PC-3 (cell line): Measurements from ENCODE around the gene PIGM. TPM values are rescaled to one million over a fixed set of nuclear protein-coding genes. Genes with fewer than 3 reads are reported as not detected.

Source experiments
- ATAC-seq: fragments of 200-7000 bp; cut with Tn5 transposase; 2 replicates; pipeline ENCODE4 v1.9.1; 2020; ENCODE audit warnings: mild to moderate bottlenecking, moderate library complexity
- BruUV-seq: library from RNA; stranded (reverse); fragments of 400-500 nt; replicated peaks from 2 replicates; lab custom pipeline; 2021; lab: Mats Ljungman, UMichigan
- CTCF ChIA-PET: fragments of 300-600 bp; sonication (Branson Sonifier 250); formaldehyde crosslinking; loops from one replicate; lab custom pipeline; 2022; ENCODE audit warnings: antibody characterized with exemption; lab: Charles Lee
- POLR2A ChIA-PET: fragments of 300-600 bp; sonication (Branson Sonifier 250); formaldehyde crosslinking; loops from one replicate; lab custom pipeline; 2022; ENCODE audit warnings: antibody characterized with exemption; ENCODE audit not compliant: unreplicated experiment; lab: Charles Lee
- DNase-seq: peaks from one replicate; pipeline ENCODE4 v3.0.0-alpha.2; 2015
- H2AFZ ChIP-seq: fragments of 300-600 bp; sonication (generic); 2 replicates; pipeline ENCODE4 v1.6.0; 2016; ENCODE audit warnings: antibody characterized with exemption, low read length
- H3F3A ChIP-seq: fragments of 300-600 bp; sonication (generic); one replicate; pipeline ENCODE4 v1.6.0; 2017; ENCODE audit warnings: antibody characterized with exemption, low read length, control low read depth, mild to moderate bottlenecking; ENCODE audit not compliant: unreplicated experiment
- H3K27ac ChIP-seq: fragments of 300-600 bp; sonication (generic); 2 replicates; pipeline ENCODE4 v1.5.1; 2016; ENCODE audit warnings: mild to moderate bottlenecking, low read length
- H3K27me3 ChIP-seq: fragments of 300-600 bp; sonication (generic); 2 replicates; pipeline ENCODE4 v1.6.1; 2016; ENCODE audit warnings: low read length, mixed read lengths
- H3K36me3 ChIP-seq: fragments of 300-600 bp; sonication (generic); 2 replicates; pipeline ENCODE4 v1.6.1; 2016; ENCODE audit warnings: low read depth, mixed run types, low read length, mixed read lengths
- H3K4me1 ChIP-seq: fragments of 300-600 bp; sonication (generic); 2 replicates; pipeline ENCODE4 v1.5.1; 2016; ENCODE audit warnings: low read length; ENCODE audit not compliant: insufficient read depth
- H3K4me2 ChIP-seq: fragments of 300-600 bp; sonication (generic); 2 replicates; pipeline ENCODE4 v1.6.0; 2016; ENCODE audit warnings: low read length
- H3K4me3 ChIP-seq: fragments of 300-600 bp; sonication (generic); 2 replicates; pipeline ENCODE4 v1.5.1; 2016; ENCODE audit warnings: mild to moderate bottlenecking, low read length, mixed read lengths
- H3K79me2 ChIP-seq: fragments of 300-600 bp; sonication (generic); 2 replicates; pipeline ENCODE4 v1.6.1; 2017; ENCODE audit warnings: low read length, mixed read lengths
- H3K9ac ChIP-seq: fragments of 300-600 bp; sonication (generic); 2 replicates; pipeline ENCODE4 v1.6.0; 2016; ENCODE audit warnings: mild to moderate bottlenecking, low read length
- H3K9me2 ChIP-seq: fragments of 300-600 bp; sonication (generic); replicated peaks from 2 replicates; pipeline ENCODE4 v1.6.1; 2016; ENCODE audit warnings: mixed run types, low read length, mixed read lengths
- H3K9me3 ChIP-seq: fragments of 300-600 bp; sonication (generic); 2 replicates; pipeline ENCODE4 v1.6.1; 2016; ENCODE audit warnings: low read length, mixed read lengths
- H4K20me1 ChIP-seq: fragments of 300-600 bp; sonication (generic); 2 replicates; pipeline ENCODE4 v1.6.1; 2016; ENCODE audit warnings: low read length, mixed read lengths
- EZH2 ChIP-seq: fragments of 300-600 bp; sonication (generic); IDR thresholded peaks from one replicate; pipeline ENCODE4 v1.6.1; 2017; ENCODE audit warnings: antibody characterized with exemption, mild to moderate bottlenecking, low read length; ENCODE audit not compliant: unreplicated experiment
- EZH2phosphoT487 ChIP-seq: fragments of 300-600 bp; sonication (generic); IDR thresholded peaks from 2 replicates; pipeline ENCODE4 v1.6.1; 2018; ENCODE audit warnings: mild to moderate bottlenecking, antibody characterized with exemption, low read length, borderline replicate concordance
- intact Hi-C: fragments of 100-400 bp; cut with micrococcal nuclease; formaldehyde crosslinking; loops from 2 replicates; pipeline ENCODE4 v1.9.0; 2023
- total RNA-seq: library from RNA; depleted of rRNA; stranded (reverse); fragments of >200 nt; gene quantifications from 2 replicates; pipeline ENCODE4 v1.2.3, GENCODE V29; 2014
- TF ChIP-seq, protein P1 (sequence below): fragments of 300-600 bp; sonication (generic); conservative IDR thresholded peaks from 2 replicates; pipeline ENCODE4 v1.5.1; 2017; ENCODE audit warnings: antibody characterized with exemption, low read depth, mild to moderate bottlenecking, low read length

PIGM gene
- total RNA-seq, 1 experiment from 2014 or later = 6.9 TPM

DNA sequence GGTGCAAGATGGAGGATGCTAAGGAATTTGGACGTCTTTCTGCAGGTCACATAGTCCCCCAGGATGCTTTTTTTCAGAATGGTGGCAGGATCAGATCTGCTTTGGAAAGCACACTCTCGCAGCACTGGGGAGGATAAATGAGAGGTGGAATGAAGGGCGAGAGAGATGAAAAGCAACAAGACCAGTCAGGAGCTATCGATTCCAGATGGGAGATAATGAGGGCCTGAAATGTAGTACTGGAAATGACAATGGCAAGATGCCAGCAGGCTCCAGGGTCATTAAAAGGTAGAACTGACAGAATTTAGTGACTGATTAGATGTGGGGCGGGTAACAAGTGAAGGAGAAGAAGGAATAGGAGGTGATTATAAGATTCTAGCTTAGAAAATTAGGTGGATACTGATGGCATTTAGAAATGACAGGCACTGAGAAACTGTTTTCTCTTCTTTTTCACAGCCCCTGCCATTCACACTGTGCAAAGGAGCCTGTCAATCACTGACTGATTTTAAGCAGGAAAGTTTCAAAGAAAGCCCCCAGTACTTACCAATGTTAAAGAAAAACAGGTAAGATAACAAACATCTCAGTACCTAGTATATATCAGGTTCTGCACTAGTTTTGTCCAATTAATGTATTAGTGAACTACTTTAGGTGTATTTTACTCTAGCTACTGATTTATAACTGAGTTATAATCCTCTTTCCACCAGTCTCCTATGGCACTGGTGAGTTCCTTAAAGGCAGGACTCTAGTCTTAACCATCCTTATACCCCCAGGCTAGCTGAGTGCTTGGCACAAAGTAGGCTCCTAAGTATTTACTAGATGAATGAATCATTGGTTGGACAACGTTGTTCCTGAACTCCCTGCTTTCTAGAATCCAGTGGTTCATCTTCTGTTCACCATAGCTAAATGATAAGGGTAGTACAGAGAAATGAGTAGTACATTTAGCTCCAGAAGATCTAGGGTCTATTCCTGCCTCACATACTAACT, 9.2 kb downstream of the PIGM start:
- POLR2A ChIA-PET = interaction anchor here (0.6 kb wide), 1 partner anchor 282 kb away, joined by 4 read pairs; no protein-coding TSS in a partner anchor
- TF ChIP-seq EZH2 (no peak), EZH2phosphoT487 (no peak)
- TF ChIP-seq, protein P1, sequence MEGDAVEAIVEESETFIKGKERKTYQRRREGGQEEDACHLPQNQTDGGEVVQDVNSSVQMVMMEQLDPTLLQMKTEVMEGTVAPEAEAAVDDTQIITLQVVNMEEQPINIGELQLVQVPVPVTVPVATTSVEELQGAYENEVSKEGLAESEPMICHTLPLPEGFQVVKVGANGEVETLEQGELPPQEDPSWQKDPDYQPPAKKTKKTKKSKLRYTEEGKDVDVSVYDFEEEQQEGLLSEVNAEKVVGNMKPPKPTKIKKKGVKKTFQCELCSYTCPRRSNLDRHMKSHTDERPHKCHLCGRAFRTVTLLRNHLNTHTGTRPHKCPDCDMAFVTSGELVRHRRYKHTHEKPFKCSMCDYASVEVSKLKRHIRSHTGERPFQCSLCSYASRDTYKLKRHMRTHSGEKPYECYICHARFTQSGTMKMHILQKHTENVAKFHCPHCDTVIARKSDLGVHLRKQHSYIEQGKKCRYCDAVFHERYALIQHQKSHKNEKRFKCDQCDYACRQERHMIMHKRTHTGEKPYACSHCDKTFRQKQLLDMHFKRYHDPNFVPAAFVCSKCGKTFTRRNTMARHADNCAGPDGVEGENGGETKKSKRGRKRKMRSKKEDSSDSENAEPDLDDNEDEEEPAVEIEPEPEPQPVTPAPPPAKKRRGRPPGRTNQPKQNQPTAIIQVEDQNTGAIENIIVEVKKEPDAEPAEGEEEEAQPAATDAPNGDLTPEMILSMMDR = no peak
- Histone ChIP-seq H4K20me1 (no peaks in the 10 kb centered on the region), H3K4me3 (no peak overlapping the region), H3K27ac (no peak overlapping the region), H3K9me3 (no peaks in the 10 kb centered on the region), H3K36me3 (no peaks in the 10 kb centered on the region), H2AFZ (no peak overlapping the region), H3K9me2 (no peaks in the 10 kb centered on the region), H3K4me2 (no peak overlapping the region), H3F3A (no peaks in the 10 kb centered on the region), H3K4me1 (peaks cover 25% of the 10 kb centered on the region), H3K79me2 (no peaks in the 10 kb centered on the region), H3K9ac (no peak overlapping the region), H3K27me3 (no peaks in the 10 kb centered on the region)
- CTCF ChIA-PET = interaction anchor here (1.3 to 1.5 kb wide), 2 partner anchors 15 to 24 kb away, joined by 4 to 7 read pairs; no protein-coding TSS in a partner anchor
- intact Hi-C loops = no loop called here
- ATAC-seq (peak; percentile 88), DNase-seq (peak; percentile 89)
- BruUV-seq = no TSS peak

DNA sequence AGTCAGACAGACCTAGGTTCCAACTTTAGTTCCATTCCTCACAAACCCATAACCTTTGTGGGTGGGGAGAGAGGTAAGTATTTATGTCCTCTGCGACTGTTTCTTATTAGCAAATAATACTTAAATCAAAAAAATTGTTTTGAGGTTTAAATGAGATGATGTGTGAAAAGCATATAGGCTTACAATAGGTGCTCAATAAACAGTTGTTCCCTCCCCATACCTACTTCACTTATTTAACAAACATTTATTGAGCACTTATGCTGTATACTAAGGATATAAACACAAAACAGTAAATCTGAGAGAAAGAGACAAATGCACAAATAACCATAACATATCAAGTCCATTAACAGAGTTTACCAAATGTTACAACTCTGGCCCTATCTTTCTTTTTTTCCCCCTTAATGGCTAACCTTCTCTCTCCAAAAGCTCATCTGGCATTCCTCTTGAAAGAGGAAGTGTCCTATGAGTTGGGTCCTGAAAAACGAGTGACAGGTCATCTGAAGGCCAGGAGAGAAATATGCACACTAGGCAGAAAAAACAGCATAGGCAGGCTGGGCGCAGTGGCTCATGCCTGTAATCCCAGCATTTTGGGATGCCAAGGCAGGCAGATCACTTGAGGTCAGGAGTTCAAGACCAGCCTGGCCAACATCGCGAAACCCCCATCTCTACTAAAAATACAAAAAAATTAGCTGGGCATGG, 10.3 kb downstream of the PIGM start:
- BruUV-seq = no TSS peak
- no peak overlapping the region for H3K27ac ChIP-seq
- DNase-seq (no peak), ATAC-seq (no peak)
- TF ChIP-seq, protein P1 = no peak
- TF ChIP-seq EZH2phosphoT487 (no peak), EZH2 (no peak)
- H3K4me1 ChIP-seq = peaks cover 25% of the 10 kb centered on the region
- no peak overlapping the region for H2AFZ ChIP-seq
- intact Hi-C loops = no loop called here
- H3K9ac ChIP-seq = no peak overlapping the region
- no peaks in the 10 kb centered on the region for H3K36me3 ChIP-seq
- no peak overlapping the region for H3K4me2 ChIP-seq
- no peaks in the 10 kb centered on the region for H3K27me3 ChIP-seq
- H3K9me2 ChIP-seq = no peaks in the 10 kb centered on the region
- ChIA-PET POLR2A (no interaction called here), CTCF (no interaction called here)
- H3K79me2 ChIP-seq = no peaks in the 10 kb centered on the region
- H3F3A ChIP-seq = no peaks in the 10 kb centered on the region
- no peaks in the 10 kb centered on the region for H3K9me3 ChIP-seq
- H3K4me3 ChIP-seq = no peak overlapping the region
- H4K20me1 ChIP-seq = no peaks in the 10 kb centered on the region
